ENCODE results near the gene FGD2. TPM values are rescaled to one million over a fixed set of nuclear protein-coding genes. Genes with fewer than 3 reads are reported as not detected.

The FGD2 gene
- polyA plus RNA-seq, 1 experiment = not detected

DNA sequence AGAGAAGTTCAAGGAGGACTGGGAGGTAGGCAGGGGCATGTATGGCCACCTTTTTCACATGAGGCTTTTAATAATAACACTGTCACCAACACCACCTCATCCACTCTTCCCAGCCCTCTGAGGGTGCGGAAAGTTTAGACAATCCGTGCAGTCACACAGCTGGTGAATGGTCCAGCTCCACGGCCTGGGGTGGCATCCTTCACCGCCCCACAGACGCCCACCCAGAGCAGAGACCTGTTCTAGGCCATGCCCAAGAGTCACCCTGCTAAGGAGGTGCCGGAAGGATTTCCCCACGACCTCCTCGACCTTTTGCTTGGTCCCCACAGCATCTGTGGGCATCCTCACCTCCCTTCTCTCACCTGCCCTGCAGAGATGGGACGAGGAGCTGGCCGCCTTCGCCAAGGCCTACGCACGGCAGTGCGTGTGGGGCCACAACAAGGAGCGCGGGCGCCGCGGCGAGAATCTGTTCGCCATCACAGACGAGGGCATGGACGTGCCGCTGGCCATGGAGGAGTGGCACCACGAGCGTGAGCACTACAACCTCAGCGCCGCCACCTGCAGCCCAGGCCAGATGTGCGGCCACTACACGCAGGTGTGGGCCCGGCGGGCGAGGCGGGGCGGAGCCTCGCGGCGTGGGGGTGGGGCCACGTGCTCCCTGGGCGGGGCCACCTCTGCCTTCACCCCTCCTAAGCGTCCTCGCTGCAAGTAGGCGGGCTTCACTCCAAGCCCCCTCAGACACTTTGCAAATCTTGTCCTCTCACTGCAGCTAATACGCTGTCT lies 46.5 kb upstream of the FGD2 start:
- POLR2A ChIA-PET = interaction anchor here (0.8 kb wide), 1 partner anchor 45 kb away, joined by 4 read pairs; no protein-coding TSS in a partner anchor
- no peak for DNase-seq (ENCODE audit: low read depth, low spot score)
- CTCF ChIA-PET = no interaction called here
- no peaks in the 10 kb centered on the region for H3K27me3 ChIP-seq (ENCODE audit: control insufficient read depth, insufficient read depth, low read length)
- H3K27ac ChIP-seq (ENCODE audit: low read depth, low read length) = no peak overlapping the region
- TF ChIP-seq, protein P1, sequence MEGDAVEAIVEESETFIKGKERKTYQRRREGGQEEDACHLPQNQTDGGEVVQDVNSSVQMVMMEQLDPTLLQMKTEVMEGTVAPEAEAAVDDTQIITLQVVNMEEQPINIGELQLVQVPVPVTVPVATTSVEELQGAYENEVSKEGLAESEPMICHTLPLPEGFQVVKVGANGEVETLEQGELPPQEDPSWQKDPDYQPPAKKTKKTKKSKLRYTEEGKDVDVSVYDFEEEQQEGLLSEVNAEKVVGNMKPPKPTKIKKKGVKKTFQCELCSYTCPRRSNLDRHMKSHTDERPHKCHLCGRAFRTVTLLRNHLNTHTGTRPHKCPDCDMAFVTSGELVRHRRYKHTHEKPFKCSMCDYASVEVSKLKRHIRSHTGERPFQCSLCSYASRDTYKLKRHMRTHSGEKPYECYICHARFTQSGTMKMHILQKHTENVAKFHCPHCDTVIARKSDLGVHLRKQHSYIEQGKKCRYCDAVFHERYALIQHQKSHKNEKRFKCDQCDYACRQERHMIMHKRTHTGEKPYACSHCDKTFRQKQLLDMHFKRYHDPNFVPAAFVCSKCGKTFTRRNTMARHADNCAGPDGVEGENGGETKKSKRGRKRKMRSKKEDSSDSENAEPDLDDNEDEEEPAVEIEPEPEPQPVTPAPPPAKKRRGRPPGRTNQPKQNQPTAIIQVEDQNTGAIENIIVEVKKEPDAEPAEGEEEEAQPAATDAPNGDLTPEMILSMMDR (IDR thresholded peaks at IDR 0.05; ENCODE audit: low read depth, low read length) = no peak
- no peaks in the 10 kb centered on the region; the same call in 1 of the 2 replicates for H3K9me3 ChIP-seq (ENCODE audit: control insufficient read depth, insufficient read depth, low read length)
- H3K4me3 ChIP-seq (ENCODE audit: low read depth, low read length) = no peak overlapping the region

DNA sequence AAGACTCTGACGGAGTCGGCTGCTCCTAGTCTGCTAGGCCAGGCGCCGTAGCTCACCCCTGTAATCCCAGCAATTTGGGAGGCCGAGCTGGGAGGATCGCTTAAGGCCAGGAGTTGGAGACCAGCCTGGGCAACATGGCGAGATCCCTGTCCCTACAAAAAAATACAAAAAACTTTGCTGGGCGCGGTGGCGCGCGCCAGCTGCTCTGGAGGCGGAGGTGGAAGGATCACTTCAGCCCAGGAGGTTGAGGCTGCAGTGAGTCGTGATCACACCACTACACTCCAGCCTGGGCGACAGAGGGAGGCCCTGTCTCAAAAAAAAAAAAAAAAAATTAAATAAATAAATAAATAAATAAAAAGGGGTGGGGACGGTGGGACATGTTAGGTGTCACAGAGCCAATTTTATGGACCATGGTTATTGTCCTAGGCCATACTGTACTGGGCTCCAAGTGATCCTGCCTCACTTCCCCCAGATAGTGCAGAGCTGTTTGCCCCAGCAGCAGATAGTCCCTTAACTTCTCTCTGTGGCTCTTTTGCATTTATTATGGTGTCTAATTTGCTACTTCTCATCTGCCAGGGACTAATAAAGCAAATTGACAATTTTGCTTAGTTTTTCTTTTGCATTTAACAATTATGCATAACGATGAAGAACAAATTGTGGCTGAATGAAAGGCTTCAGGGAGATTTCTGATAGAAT lies 45.8 kb upstream of the FGD2 start:
- DNase-seq (ENCODE audit: low read depth, low spot score) = no peak
- Histone ChIP-seq H3K9me3 (ENCODE audit: control insufficient read depth, insufficient read depth, low read length) (no peaks in the 10 kb centered on the region; the same call in 1 of the 2 replicates), H3K4me3 (ENCODE audit: low read depth, low read length) (no peak overlapping the region), H3K27ac (ENCODE audit: low read depth, low read length) (no peak overlapping the region), H3K27me3 (ENCODE audit: control insufficient read depth, insufficient read depth, low read length) (no peaks in the 10 kb centered on the region)
- ChIA-PET CTCF (interaction anchor here (0.7 kb wide), 1 partner anchor 345 kb away, joined by 3 read pairs; no protein-coding TSS in a partner anchor), POLR2A (interaction anchor here (0.8 kb wide), 1 partner anchor 46 kb away, joined by 4 read pairs; no protein-coding TSS in a partner anchor)
- TF ChIP-seq, protein P1 (IDR thresholded peaks at IDR 0.05; ENCODE audit: low read depth, low read length) = no peak

DNA sequence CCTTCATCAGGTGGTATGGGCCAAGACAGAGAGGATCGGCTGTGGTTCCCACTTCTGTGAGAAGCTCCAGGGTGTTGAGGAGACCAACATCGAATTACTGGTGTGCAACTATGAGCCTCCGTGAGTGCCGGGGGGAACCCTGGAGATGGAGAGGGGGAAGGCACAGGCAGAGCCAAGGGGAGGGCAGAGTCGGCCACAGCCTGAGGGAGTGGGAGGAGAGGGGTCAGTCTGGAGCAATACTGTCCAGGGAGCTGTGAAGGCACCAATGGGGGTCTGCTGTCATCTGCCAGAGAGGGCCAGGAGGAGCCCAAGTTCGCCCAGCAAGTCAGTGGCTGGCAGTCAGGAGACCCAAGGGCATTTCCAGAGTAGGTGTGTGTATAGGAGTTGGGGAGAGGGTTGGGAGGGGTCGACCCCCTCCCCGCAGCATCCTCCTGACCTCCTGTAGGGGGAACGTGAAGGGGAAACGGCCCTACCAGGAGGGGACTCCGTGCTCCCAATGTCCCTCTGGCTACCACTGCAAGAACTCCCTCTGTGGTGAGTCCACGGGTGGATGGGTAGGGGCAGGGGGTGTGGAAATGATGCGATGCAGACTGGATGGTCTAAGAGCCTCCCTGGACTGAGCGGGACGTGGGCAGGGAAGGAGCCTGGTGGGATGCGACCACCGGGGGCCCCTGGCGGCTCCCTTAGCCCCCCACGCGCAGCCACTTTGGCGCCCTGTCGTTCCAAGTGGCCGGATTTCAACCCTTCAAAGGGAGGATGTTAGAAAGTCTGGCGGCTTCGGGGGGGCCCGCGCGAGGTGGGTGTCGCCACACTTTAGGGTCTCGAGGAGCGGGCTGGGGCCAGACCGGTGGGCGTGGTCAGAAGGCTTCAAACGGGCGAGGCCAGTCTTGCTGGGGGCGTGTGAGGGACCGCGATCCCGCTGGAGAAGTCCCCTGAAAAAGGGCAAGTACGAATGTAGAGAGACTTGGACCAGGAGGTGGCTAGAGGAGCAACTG lies 43.7 kb upstream of the FGD2 start:
- no peaks in the 10 kb centered on the region; the same call in 1 of the 2 replicates for H3K9me3 ChIP-seq (ENCODE audit: control insufficient read depth, insufficient read depth, low read length)
- ChIA-PET CTCF (no interaction called here), POLR2A (no interaction called here)
- TF ChIP-seq, protein P1 (IDR thresholded peaks at IDR 0.05; ENCODE audit: low read depth, low read length) = no peak
- DNase-seq (ENCODE audit: low read depth, low spot score) = no peak
- no peaks in the 10 kb centered on the region for H3K27me3 ChIP-seq (ENCODE audit: control insufficient read depth, insufficient read depth, low read length)
- H3K4me3 ChIP-seq (ENCODE audit: low read depth, low read length) = no peak overlapping the region
- no peak overlapping the region for H3K27ac ChIP-seq (ENCODE audit: low read depth, low read length)

DNA sequence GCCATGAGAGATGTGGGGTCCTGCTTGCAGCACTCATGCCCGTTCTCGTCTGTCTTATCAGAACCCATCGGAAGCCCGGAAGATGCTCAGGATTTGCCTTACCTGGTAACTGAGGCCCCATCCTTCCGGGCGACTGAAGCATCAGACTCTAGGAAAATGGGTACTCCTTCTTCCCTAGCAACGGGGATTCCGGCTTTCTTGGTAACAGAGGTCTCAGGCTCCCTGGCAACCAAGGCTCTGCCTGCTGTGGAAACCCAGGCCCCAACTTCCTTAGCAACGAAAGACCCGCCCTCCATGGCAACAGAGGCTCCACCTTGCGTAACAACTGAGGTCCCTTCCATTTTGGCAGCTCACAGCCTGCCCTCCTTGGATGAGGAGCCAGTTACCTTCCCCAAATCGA lies 42.6 kb upstream of the FGD2 start:
- ChIA-PET POLR2A (no interaction called here), CTCF (no interaction called here)
- Histone ChIP-seq H3K27ac (ENCODE audit: low read depth, low read length) (no peak overlapping the region), H3K9me3 (ENCODE audit: control insufficient read depth, insufficient read depth, low read length) (no peaks in the 10 kb centered on the region; the same call in 1 of the 2 replicates), H3K4me3 (ENCODE audit: low read depth, low read length) (no peak overlapping the region), H3K27me3 (ENCODE audit: control insufficient read depth, insufficient read depth, low read length) (no peaks in the 10 kb centered on the region)
- TF ChIP-seq, protein P1 (IDR thresholded peaks at IDR 0.05; ENCODE audit: low read depth, low read length) = no peak
- DNase-seq (ENCODE audit: low read depth, low spot score) = no peak

All from AG04450 (cell line).